Lower leg skin (tissue), 3 donors: ENCODE data around the gene CLTA.
"Not testable (repeated sequence)": the region's sequence is repeated elsewhere in the genome, so short reads cannot be mapped to it uniquely, and the experiment has no call there.

Source experiments
- CTCF ChIP-seq, 3 donors: fragments of 450-650 bp; IDR thresholded peaks; one replicate each; pipeline ENCODE4 v1.5.1; 2016; ENCODE audit warnings: antibody characterized with exemption in 3 of 3, mild to moderate bottlenecking in 3 of 3, moderate library complexity in 2 of 3
- POLR2A ChIP-seq, 2 donors: fragments of 450-650 bp; IDR thresholded peaks; one replicate each; pipeline ENCODE4 v1.6.1; 2016 to 2017; ENCODE audit warnings: antibody characterized with exemption in 2 of 2, mild to moderate bottlenecking in 1 of 2, moderate library complexity in 1 of 2

GRCh38 chr9:36175209-36175608 lies 15.5 kb upstream of the CLTA start:
- not testable (repeated sequence) for TF ChIP-seq CTCF, POLR2A (IDR thresholded peaks at IDR 0.05)
